GM19025 (cell line): ENCODE data around the gene USH2A.

Experiments used
- ATAC-seq: cut with Tn5 transposase; IDR thresholded peaks from one replicate; pipeline ENCODE4 v1.9.1; 2021; ENCODE audit warnings: mild to moderate bottlenecking, low read depth, moderate library complexity; ENCODE audit not compliant: unreplicated experiment

The USH2A gene

GRCh38 chr1:215825056-215825455 is 598.2 kb downstream of the USH2A start:
- no peak for ATAC-seq

GRCh38 chr1:215824245-215824644 is 599.0 kb downstream of the USH2A start:
- ATAC-seq = no peak

- ATAC-seq = no peak
Observed at GRCh38 chr1:215819114-215819513, 604.1 kb downstream of the USH2A start.

GRCh38 chr1:215807911-215808436 is 615.3 kb downstream of the USH2A start:
- no peak for ATAC-seq

GRCh38 chr1:215807218-215807617 is 616.0 kb downstream of the USH2A start:
- ATAC-seq = no peak

GRCh38 chr1:215797859-215798258 is 625.4 kb downstream of the USH2A start:
- ATAC-seq = no peak

DNA sequence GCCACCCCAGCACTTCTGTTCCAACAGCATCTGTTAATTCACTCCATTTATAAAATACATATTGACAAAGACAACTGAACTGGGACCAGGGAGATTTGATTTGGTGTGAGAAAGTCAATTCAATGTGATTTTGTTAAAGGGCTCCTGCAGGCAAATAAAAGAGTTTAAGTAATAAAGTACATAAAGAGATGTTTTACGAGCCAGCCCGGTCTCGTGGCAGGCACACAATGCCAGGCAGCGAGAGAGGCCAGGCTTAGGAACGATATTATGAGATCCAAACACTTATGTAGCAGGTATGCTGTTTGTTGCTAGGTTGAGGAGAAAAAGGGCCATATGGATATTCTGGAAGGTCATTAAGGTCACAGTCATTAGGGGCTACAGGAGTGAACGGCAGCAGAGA is 629.1 kb downstream of the USH2A start:
- ATAC-seq = no peak

GRCh38 chr1:215793180-215793579 is 630.1 kb downstream of the USH2A start:
- no peak for ATAC-seq

DNA sequence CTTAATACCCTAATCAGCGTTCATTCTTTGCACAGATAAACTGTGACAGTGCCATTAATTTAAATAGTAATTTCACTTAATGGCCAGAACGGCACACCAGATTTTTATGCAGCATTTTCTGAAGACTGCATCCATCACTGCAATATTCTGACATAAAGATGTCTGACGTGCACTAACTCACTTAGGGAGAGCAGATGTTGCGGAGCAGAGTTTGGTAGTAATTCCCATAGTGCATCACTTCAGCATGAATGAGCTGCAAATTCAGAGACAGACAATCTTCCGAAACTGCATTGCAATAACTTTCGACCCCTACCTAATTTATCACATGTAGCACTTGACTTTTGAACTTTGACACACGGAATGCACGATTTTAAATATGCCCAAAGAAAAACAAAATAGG is 630.8 kb downstream of the USH2A start:
- ATAC-seq = no peak

DNA sequence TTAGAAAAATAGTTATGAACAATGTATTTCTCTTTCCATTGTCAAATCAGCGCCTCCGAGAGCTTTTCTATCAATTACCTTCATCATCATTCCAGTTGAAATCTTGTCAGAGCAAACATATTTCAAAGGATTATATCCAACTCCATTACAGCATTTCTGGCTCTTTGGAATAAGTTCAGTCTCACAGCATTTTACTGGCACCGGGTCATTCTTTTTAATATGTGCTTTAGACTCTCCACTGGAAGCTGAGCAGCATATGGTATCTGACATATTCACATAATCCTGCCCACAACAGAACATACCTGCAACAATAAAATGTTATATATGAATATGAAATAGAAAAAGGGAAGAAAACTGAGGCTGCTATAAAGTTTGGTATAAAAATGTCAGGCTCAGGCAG is 633.3 kb downstream of the USH2A start:
- no peak for ATAC-seq

DNA sequence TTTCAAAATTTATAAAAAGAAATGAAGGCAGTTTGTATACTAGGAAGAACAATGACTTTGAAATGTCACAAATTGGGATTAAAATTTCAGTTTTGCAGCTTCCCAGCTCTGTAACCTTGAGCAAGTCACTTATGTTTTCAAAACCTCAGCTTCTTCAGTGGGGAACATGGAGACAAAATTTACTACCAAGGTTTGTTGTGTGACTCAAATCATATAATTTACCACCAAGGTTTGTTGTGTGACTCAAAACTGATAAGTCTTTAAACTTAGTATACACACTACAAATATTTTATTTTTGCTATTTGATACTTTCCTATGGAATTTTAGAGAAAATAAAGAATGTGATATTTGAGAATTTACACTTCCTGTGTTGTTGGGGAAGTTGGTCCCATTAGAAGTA is 636.3 kb downstream of the USH2A start:
- no peak for ATAC-seq

GRCh38 chr1:215780641-215781040 is 642.6 kb downstream of the USH2A start:
- no peak for ATAC-seq

DNA sequence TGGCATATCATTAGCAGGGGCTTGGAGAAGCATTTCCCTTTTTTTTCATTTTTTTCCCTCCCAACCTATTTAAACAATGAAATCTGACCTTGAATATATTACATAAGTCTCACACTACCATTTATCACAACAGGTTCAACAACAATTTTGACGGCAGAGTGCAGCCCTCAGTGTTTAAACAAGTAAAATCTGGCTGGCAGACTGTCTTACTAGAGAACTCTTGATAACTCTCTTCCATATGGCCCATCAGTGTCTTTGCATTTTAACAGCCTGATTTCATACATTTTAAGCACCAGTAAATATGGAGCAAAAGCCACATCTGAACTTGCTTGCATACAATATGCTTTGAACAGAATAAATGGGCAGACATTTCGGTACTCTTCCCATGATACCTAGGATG is 643.1 kb downstream of the USH2A start:
- no peak for ATAC-seq

- ATAC-seq = no peak
Observed at GRCh38 chr1:215779729-215780128, 643.5 kb downstream of the USH2A start.

GRCh38 chr1:215777370-215777925 is 645.8 kb downstream of the USH2A start:
- ATAC-seq = no peak

DNA sequence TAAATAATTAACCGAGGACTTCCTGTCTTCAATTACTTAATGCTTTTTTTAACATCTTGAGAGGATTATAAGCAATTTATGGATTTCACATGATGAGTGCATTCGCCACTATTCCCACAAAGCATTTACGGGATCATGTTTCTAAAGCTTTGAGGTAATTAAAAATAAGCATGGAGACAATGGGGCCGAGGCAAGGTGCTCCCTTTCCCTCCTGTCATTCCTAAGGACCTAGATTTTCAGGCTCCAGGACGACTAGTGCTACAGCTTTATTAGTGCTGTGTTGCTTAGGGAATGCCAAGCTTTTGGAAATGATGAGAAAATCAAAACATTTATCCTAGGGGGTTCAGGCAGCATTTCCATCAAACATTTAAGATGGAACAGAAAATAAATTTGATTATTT is 646.9 kb downstream of the USH2A start:
- no peak for ATAC-seq

GRCh38 chr1:215772151-215772550 is 651.1 kb downstream of the USH2A start:
- no peak for ATAC-seq

- no peak for ATAC-seq
Observed at GRCh38 chr1:215768303-215768702, 654.9 kb downstream of the USH2A start.

DNA sequence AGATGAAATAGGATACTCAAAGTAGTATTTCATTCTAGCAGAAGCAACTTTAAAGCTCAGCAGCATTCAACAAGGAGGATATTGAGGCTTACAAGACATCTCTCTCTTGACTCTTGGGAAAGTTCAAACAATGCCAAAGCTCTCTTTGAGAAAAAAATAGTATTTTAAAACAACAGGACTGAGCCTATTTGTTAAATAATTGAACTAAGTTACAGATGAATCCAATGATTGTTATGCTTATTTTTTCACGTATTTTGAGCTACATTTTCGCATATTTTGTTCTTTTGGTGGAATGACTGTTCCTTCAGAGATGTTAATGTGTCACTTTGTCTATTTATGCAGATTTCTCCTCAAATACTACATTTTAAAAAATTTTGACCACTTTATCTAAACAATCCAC is 655.5 kb downstream of the USH2A start:
- no peak for ATAC-seq

GRCh38 chr1:215766521-215766920 is 656.7 kb downstream of the USH2A start:
- ATAC-seq = no peak

- ATAC-seq = no peak
Observed at GRCh38 chr1:215765833-215766232, 657.4 kb downstream of the USH2A start.

- no peak for ATAC-seq
Observed at GRCh38 chr1:215761446-215761845, 661.8 kb downstream of the USH2A start.

DNA sequence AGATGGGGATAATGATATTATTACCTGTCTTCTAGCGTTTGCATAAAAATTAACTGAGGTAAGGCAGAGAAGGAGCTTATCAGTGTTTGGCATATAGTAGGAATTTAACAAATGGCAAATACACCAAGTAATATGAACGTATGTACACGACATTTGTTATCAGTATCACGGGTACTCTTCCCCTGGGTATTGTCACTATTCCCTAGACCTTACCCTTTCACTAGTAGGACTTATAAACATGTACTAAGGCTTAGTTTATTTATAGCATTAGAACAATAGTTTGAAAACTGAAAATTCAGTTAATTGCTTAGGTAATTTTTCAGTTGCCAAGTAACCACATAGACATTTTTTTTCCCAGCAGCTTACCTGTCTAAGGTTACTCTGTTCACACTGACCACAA is 669.1 kb downstream of the USH2A start:
- ATAC-seq = no peak
